ENCODE data around the gene CLEC5A. TPM values are rescaled to one million over a fixed set of nuclear protein-coding genes. Genes with fewer than 3 reads are reported as not detected.
"Not testable (repeated sequence)": the region's sequence is repeated elsewhere in the genome, so short reads cannot be mapped to it uniquely, and the experiment has no call there.

The CLEC5A gene
- total and polyA plus RNA-seq, 9 of the 15 experiments (the other 6 are each of a cell fraction or from before 2014, with no cell fraction given): not detected

DNA sequence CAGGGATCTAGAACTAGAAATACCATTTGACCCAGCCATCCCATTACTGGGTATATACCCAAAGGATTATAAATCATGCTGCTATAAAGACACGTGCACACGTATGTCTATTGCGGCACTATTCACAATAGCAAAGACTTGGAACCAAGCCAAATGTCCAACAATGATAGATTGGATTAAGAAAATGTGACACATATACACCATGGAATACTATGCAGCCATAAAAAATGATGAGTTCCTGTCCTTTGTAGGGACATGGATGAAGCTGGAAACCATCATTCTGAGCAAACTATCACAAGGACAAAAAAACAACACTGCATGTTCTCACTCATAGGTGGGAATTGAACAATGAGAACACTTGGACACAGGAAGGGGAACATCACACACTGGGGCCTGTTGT, 47.4 kb downstream of the CLEC5A start:
- H3K27me3 ChIP-seq (ENCODE audit: control insufficient read depth in 2 of 2, insufficient read depth in 2 of 2, low read length in 2 of 2); POLR2A ChIA-PET; ATAC-seq; H4K20me1 ChIP-seq (replicated peaks; ENCODE audit: control insufficient read depth, insufficient read depth, low read length); intact Hi-C loops (cut with micrococcal nuclease); H2AFZ ChIP-seq (ENCODE audit: low read depth, low read length); H3K9me3 ChIP-seq (replicated peaks; ENCODE audit: control insufficient read depth, insufficient read depth, low read depth, low read length); H3K9me1 ChIP-seq (ENCODE audit: control insufficient read depth, insufficient read depth, low read length); H3K4me2 ChIP-seq (ENCODE audit: insufficient read depth, low read length); H3K4me1 ChIP-seq (replicated peaks in 1 of 2; ENCODE audit: control insufficient read depth in 2 of 2, insufficient read depth in 2 of 2, low read length in 2 of 2); H3K9ac ChIP-seq (ENCODE audit: insufficient read depth in 1 of 2, low read depth in 2 of 2, low read length in 2 of 2); BruUV-seq (replicated peaks); in situ Hi-C loops (cut with MboI); FAIRE-seq; H3K4me3 ChIP-seq; H3K36me3 ChIP-seq (ENCODE audit: control insufficient read depth, insufficient read depth, low read length); H3K79me2 ChIP-seq (ENCODE audit: control insufficient read depth, insufficient read depth, low read length); DNase-seq (ENCODE audit: extremely low read depth in 1 of 4, low spot score in 3 of 4); H3K27ac ChIP-seq (ENCODE audit: extremely low read depth, low read depth, low read length); CTCF ChIA-PET (ENCODE audit: low intra/inter-chr PET ratio): not testable (repeated sequence)
- WGBS (ENCODE audit: insufficient coverage, low coverage, missing lambda C conversion rate): 0% methylated on average over 1 of the region's 3 CpGs
- TF ChIP-seq NFIC (IDR thresholded peaks at IDR 0.05) (peak; percentile 57; the same call in 1 of the 2 replicates), NFIX (CRISPR knock-in tag; IDR thresholded peaks at IDR 0.05; ENCODE audit: low read depth) (peak; percentile 22; the same call in 1 of the 2 replicates)

- DNase-seq (ENCODE audit: extremely low read depth in 1 of 4, low spot score in 3 of 4) (no peak), ATAC-seq (no peak), FAIRE-seq (no peak)
- BruUV-seq (replicated peaks): no TSS peak
- ChIA-PET POLR2A (no interaction called here), CTCF (ENCODE audit: low intra/inter-chr PET ratio) (no interaction called here)
- Histone ChIP-seq H3K4me1 (replicated peaks in 1 of 2; ENCODE audit: control insufficient read depth in 2 of 2, insufficient read depth in 2 of 2, low read length in 2 of 2) (no peaks in the 10 kb centered on the region), H3K79me2 (ENCODE audit: control insufficient read depth, insufficient read depth, low read length) (no peaks in the 10 kb centered on the region), H3K9ac (ENCODE audit: insufficient read depth in 1 of 2, low read depth in 2 of 2, low read length in 2 of 2) (no peak overlapping the region), H4K20me1 (replicated peaks; ENCODE audit: control insufficient read depth, insufficient read depth, low read length) (no peaks in the 10 kb centered on the region), H3K36me3 (ENCODE audit: control insufficient read depth, insufficient read depth, low read length) (no peaks in the 10 kb centered on the region), H3K4me3 (no peak overlapping the region), H2AFZ (ENCODE audit: low read depth, low read length) (no peak overlapping the region), H3K9me3 (replicated peaks; ENCODE audit: control insufficient read depth, insufficient read depth, low read depth, low read length) (no peaks in the 10 kb centered on the region), H3K27me3 (ENCODE audit: control insufficient read depth in 2 of 2, insufficient read depth in 2 of 2, low read length in 2 of 2) (no peaks in the 10 kb centered on the region), H3K4me2 (ENCODE audit: insufficient read depth, low read length) (no peak overlapping the region), H3K27ac (ENCODE audit: extremely low read depth, low read depth, low read length) (no peak overlapping the region), H3K9me1 (ENCODE audit: control insufficient read depth, insufficient read depth, low read length) (no peaks in the 10 kb centered on the region)
- no peak for TF ChIP-seq PRMT5 (CRISPR knock-in tag; IDR thresholded peaks at IDR 0.05)
- no peak for TF ChIP-seq SUPT5H (IDR thresholded peaks at IDR 0.05)
- no peak for TF ChIP-seq ZSCAN29 (IDR thresholded peaks at IDR 0.05)
- no peak for TF ChIP-seq PHTF2 (CRISPR knock-in tag; IDR thresholded peaks at IDR 0.05)
- TF ChIP-seq ELF2 (CRISPR knock-in tag; IDR thresholded peaks at IDR 0.05): no peak
- TF ChIP-seq ZNF282 (CRISPR knock-in tag; IDR thresholded peaks at IDR 0.05): no peak
- TF ChIP-seq SMC3 (conservative IDR thresholded peaks at IDR 0.05; ENCODE audit: insufficient read depth, low read depth, low read length): no peak
- in situ Hi-C loops (cut with MboI) (no loop called here), intact Hi-C loops (cut with micrococcal nuclease) (no loop called here)
- WGBS (ENCODE audit: insufficient coverage, low coverage, missing lambda C conversion rate): 2% methylated on average over 3 of the region's 3 CpGs
These were observed 55.4 kb downstream of the CLEC5A start for GRCh38 chr7:141891336-141891735.
